GM12875 (cell line): Measurements from ENCODE around the gene TRIM41.
"Not testable (repeated sequence)": the region's sequence is repeated elsewhere in the genome, so short reads cannot be mapped to it uniquely, and the experiment has no call there.

Source experiments
- H3K4me3 ChIP-seq: one replicate; pipeline ENCODE4 v1.5.1; 2011; ENCODE audit warnings: low read depth, low read length, control low read depth
- CTCF ChIP-seq: IDR thresholded peaks from 2 replicates; pipeline ENCODE4 v1.5.1; 2011; ENCODE audit warnings: low read depth, mild to moderate bottlenecking, control low read depth, inconsistent platforms, low read length, moderate library complexity, borderline replicate concordance; ENCODE audit not compliant: insufficient read depth

Gene TRIM41

GRCh38 chr5:181261320-181262049 is 38.4 kb downstream of the TRIM41 start:
- H3K4me3 ChIP-seq, result peak overlapping the region; percentile 88
- TF ChIP-seq CTCF, result no peak

DNA sequence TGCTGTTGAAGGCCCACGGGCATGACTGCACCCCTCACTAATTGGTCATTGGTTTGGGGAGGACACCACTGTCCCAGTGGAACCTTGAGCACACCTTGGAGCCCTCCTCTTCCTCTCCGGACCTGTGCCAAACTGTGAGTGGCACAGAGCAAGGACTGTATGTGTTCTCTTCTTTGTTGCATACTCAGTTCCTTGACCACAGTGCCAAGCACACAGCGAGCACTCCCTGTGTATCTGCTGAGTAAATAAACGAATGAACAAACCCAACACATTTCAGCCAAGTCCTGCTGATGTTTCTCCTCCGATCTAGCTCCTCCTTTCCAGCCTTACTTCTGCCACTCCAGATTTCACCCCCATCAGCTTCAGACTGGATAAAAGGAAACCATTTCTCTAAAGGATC is 40.6 kb downstream of the TRIM41 start:
- TF ChIP-seq CTCF, result no peak
- no peak overlapping the region for H3K4me3 ChIP-seq

GRCh38 chr5:181265092-181265671 is 42.1 kb downstream of the TRIM41 start:
- no peak for TF ChIP-seq CTCF

DNA sequence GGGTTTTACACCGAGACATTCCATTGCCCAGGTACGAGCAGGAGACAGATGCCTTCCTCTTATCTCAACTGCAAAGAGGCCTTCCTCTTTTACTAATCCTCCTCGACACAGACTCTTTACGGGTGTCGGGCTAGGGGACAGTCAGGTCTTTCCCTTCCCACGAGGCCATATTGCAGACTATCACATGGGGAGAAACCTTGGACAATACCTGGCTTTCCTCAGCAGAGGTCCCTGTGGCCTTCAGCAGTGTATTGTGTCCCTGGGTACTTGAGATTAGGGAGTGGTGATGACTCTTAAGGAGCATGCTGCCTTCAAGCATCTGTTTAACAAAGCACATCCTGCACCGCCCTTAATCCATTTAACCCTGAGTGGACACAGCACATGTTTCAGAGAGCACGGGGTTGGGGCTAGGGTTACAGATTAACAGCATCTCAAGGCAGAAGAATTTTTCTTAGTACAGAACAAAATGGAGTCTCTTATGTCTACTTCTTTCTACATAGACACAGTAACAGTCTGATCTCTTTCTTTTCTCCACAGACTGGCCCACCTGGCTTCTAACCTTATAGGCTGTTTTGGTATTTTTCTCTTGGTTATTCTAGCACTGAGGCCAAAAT is 44.3 kb downstream of the TRIM41 start:
- not testable (repeated sequence) for H3K4me3 ChIP-seq

More at GRCh38 chr5:181265092-181265671, 42.1 kb downstream of the TRIM41 start:
- no peak overlapping the region for H3K4me3 ChIP-seq

GRCh38 chr5:181267907-181268306 is 44.8 kb downstream of the TRIM41 start:
- not testable (repeated sequence) for H3K4me3 ChIP-seq

DNA sequence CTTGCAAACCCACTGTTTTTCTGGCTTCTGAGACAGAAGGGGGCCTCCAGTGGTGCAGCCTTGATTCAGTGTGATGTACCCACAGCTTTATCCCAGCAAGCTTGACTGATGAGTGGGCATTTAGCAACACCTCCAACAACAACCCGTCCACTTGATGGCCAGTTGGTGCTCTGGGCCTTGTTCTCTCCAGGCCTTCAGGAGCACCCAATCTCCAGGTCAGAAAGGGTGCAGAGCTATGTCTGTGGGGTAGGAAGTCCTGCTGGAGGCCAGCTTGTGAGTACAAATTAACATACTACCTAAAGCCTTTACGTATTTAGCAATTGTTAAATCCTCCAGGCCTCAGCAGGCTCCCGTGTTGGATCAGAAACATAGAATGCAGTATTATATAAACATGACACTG is 48.0 kb downstream of the TRIM41 start:
- TF ChIP-seq CTCF, result no peak
- no peak overlapping the region for H3K4me3 ChIP-seq

GRCh38 chr5:181273433-181273744 is 50.3 kb downstream of the TRIM41 start:
- not testable (repeated sequence) for H3K4me3 ChIP-seq
- TF ChIP-seq CTCF, result 0 out of 2 replicates have a peak, but pooled peaks have one; percentile 6

GRCh38 chr5:181280251-181280762 is 57.2 kb downstream of the TRIM41 start:
- no peak overlapping the region for H3K4me3 ChIP-seq
- no peak for TF ChIP-seq CTCF
